Osteocyte (in vitro differentiated cells): ENCODE results near the gene POLR2M. TPM values are rescaled to one million over a fixed set of nuclear protein-coding genes. Genes with fewer than 3 reads are reported as not detected.

Experiments used
- DNase-seq: peaks from one replicate; pipeline ENCODE4 v3.0.0; 2021; ENCODE audit warnings: mixed read lengths; ENCODE audit not compliant: unreplicated experiment; ENCODE audit errors: extremely low spot score
- H3K27ac Mint-ChIP-seq: one replicate; pipeline ENCODE4 v1.8.0; 2021; ENCODE audit warnings: mild to moderate bottlenecking, mixed read lengths; ENCODE audit not compliant: unreplicated experiment
- H3K27me3 Mint-ChIP-seq: one replicate; pipeline ENCODE4 v1.8.0; 2021; ENCODE audit warnings: mixed read lengths; ENCODE audit not compliant: unreplicated experiment
- H3K36me3 Mint-ChIP-seq: one replicate; pipeline ENCODE4 v1.8.0; 2021; ENCODE audit warnings: mixed read lengths; ENCODE audit not compliant: unreplicated experiment
- H3K4me1 Mint-ChIP-seq: one replicate; pipeline ENCODE4 v1.8.0; 2021; ENCODE audit warnings: mixed read lengths; ENCODE audit not compliant: unreplicated experiment
- H3K4me3 Mint-ChIP-seq: one replicate; pipeline ENCODE4 v1.8.0; 2021; ENCODE audit warnings: mild to moderate bottlenecking, moderate library complexity, mixed read lengths; ENCODE audit not compliant: unreplicated experiment
- H3K9me3 Mint-ChIP-seq: one replicate; pipeline ENCODE4 v1.8.0; 2021; ENCODE audit warnings: mixed read lengths; ENCODE audit not compliant: unreplicated experiment
- CTCF ChIP-seq: fragments of 200-600 bp; sonication (generic); IDR thresholded peaks from 2 replicates; pipeline ENCODE4 v1.5.0; 2021; ENCODE audit warnings: antibody characterized with exemption, mild to moderate bottlenecking, moderate library complexity
- total RNA-seq: library from RNA; stranded (reverse); gene quantifications from 2 replicates; pipeline ENCODE4 v1.2.1, GENCODE V29; 2021

The POLR2M gene
- total RNA-seq, 1 donor from 2014 or later = 83.9 TPM

GRCh38 chr15:57665194-57665593, 41.3 kb upstream of the POLR2M start:
- Mint-ChIP-seq H3K27me3 (peaks cover 8% of the 10 kb centered on the region), H3K9me3 (no peaks in the 10 kb centered on the region), H3K4me1 (peaks cover 18% of the 10 kb centered on the region), H3K36me3 (no peaks in the 10 kb centered on the region), H3K27ac (no peak overlapping the region), H3K4me3 (no peak overlapping the region)
- no peak for TF ChIP-seq CTCF
- no peak for DNase-seq

GRCh38 chr15:57665939-57666338, 40.6 kb upstream of the POLR2M start:
- Mint-ChIP-seq H3K27ac (no peak overlapping the region), H3K4me1 (peaks cover 18% of the 10 kb centered on the region), H3K36me3 (peaks cover 1% of the 10 kb centered on the region), H3K4me3 (no peak overlapping the region), H3K27me3 (peaks cover 9% of the 10 kb centered on the region), H3K9me3 (no peaks in the 10 kb centered on the region)
- TF ChIP-seq CTCF = no peak
- DNase-seq = no peak

- Mint-ChIP-seq H3K27ac (peak overlapping the region; percentile 21), H3K27me3 (peaks cover 3% of the 10 kb centered on the region), H3K4me1 (peaks cover 20% of the 10 kb centered on the region), H3K36me3 (peaks cover 5% of the 10 kb centered on the region), H3K9me3 (no peaks in the 10 kb centered on the region), H3K4me3 (peak overlapping the region; percentile 28)
- TF ChIP-seq CTCF = peak; percentile 78
- no peak for DNase-seq
Measured at GRCh38 chr15:57667171-57667849, 39.2 kb upstream of the POLR2M start.

GRCh38 chr15:57668016-57668415, 38.5 kb upstream of the POLR2M start:
- no peak for DNase-seq
- Mint-ChIP-seq H3K36me3 (peaks cover 5% of the 10 kb centered on the region), H3K4me3 (peak overlapping the region; percentile 35), H3K27me3 (peaks cover 3% of the 10 kb centered on the region), H3K9me3 (no peaks in the 10 kb centered on the region), H3K4me1 (peaks cover 20% of the 10 kb centered on the region), H3K27ac (no peak overlapping the region)
- TF ChIP-seq CTCF = no peak

- Mint-ChIP-seq H3K36me3 (peaks cover 5% of the 10 kb centered on the region), H3K9me3 (no peaks in the 10 kb centered on the region), H3K27ac (peak overlapping the region; percentile 27), H3K4me3 (no peak overlapping the region), H3K27me3 (peaks cover 3% of the 10 kb centered on the region), H3K4me1 (peaks cover 20% of the 10 kb centered on the region)
- TF ChIP-seq CTCF = no peak
- no peak for DNase-seq
Measured at GRCh38 chr15:57671636-57672035, 34.9 kb upstream of the POLR2M start.
